Measurements from ENCODE around the gene PNP.

Gene PNP

GRCh38 chr14:20469242-20469889 lies at the start of gene PNP:
PNP (plus strand) TSS chr14:20469406; CDS start chr14:20469525, 119 bp downstream.
- peak; percentile 96 for ATAC-seq
- H3K27ac Mint-ChIP-seq, result peak within 1 kb of the TSS; percentile 99
- H3K4me1 Mint-ChIP-seq, result peaks cover 48% of the 10 kb centered on the region
- H3K27me3 Mint-ChIP-seq, result peaks cover 1% of the 10 kb centered on the region
- peak within 1 kb of the TSS; percentile 99 for H3K4me3 Mint-ChIP-seq
- peak; percentile 90 for DNase-seq
- H3K36me3 Mint-ChIP-seq (ENCODE audit: low read depth), result peaks cover 46% of the 10 kb centered on the region
- H3K9me3 Mint-ChIP-seq, result no peaks in the 10 kb centered on the region

- DNase-seq, result no peak
- H3K27ac Mint-ChIP-seq, result no peak overlapping the region
- peaks cover 13% of the 10 kb centered on the region for H3K4me1 Mint-ChIP-seq
- H3K9me3 Mint-ChIP-seq, result no peaks in the 10 kb centered on the region
- no peaks in the 10 kb centered on the region for H3K36me3 Mint-ChIP-seq (ENCODE audit: low read depth)
- H3K4me3 Mint-ChIP-seq, result no peak overlapping the region
- ATAC-seq, result no peak
- no peaks in the 10 kb centered on the region for H3K27me3 Mint-ChIP-seq
Measured at GRCh38 chr14:20419419-20419818, 49.8 kb upstream of the PNP start.

GRCh38 chr14:20421267-20421666 lies 47.9 kb upstream of the PNP start:
- Mint-ChIP-seq H3K9me3 (no peaks in the 10 kb centered on the region), H3K4me3 (no peak overlapping the region), H3K27me3 (no peaks in the 10 kb centered on the region), H3K36me3 (ENCODE audit: low read depth) (no peaks in the 10 kb centered on the region), H3K4me1 (peaks cover 7% of the 10 kb centered on the region), H3K27ac (no peak overlapping the region)
- ATAC-seq (no peak), DNase-seq (no peak)

- Mint-ChIP-seq H3K4me1 (peaks cover 19% of the 10 kb centered on the region), H3K9me3 (no peaks in the 10 kb centered on the region), H3K4me3 (no peak overlapping the region), H3K36me3 (ENCODE audit: low read depth) (no peaks in the 10 kb centered on the region), H3K27ac (no peak overlapping the region), H3K27me3 (no peaks in the 10 kb centered on the region)
- DNase-seq (no peak), ATAC-seq (no peak)
Measured at GRCh38 chr14:20422886-20423285, 46.3 kb upstream of the PNP start.

- DNase-seq (no peak), ATAC-seq (no peak)
- Mint-ChIP-seq H3K27ac (no peak overlapping the region), H3K27me3 (no peaks in the 10 kb centered on the region), H3K4me3 (no peak overlapping the region), H3K9me3 (no peaks in the 10 kb centered on the region), H3K4me1 (peaks cover 36% of the 10 kb centered on the region), H3K36me3 (ENCODE audit: low read depth) (no peaks in the 10 kb centered on the region)
Measured at GRCh38 chr14:20424851-20425250, 44.4 kb upstream of the PNP start.

GRCh38 chr14:20427231-20428009 lies 41.8 kb upstream of the PNP start:
- Mint-ChIP-seq H3K27ac (peak overlapping the region; percentile 93), H3K27me3 (no peaks in the 10 kb centered on the region), H3K4me1 (peaks cover 38% of the 10 kb centered on the region), H3K9me3 (no peaks in the 10 kb centered on the region), H3K36me3 (ENCODE audit: low read depth) (no peaks in the 10 kb centered on the region), H3K4me3 (peak overlapping the region; percentile 79)
- DNase-seq, result no peak
- ATAC-seq, result peak; percentile 74

GRCh38 chr14:20428010-20428365 lies 41.2 kb upstream of the PNP start:
- Mint-ChIP-seq H3K9me3 (no peaks in the 10 kb centered on the region), H3K36me3 (ENCODE audit: low read depth) (no peaks in the 10 kb centered on the region), H3K27me3 (no peaks in the 10 kb centered on the region), H3K4me3 (peak overlapping the region; percentile 79), H3K27ac (peak overlapping the region; percentile 93), H3K4me1 (peaks cover 38% of the 10 kb centered on the region)
- peak; percentile 26 for DNase-seq
- ATAC-seq, result peak; percentile 39

GRCh38 chr14:20428802-20429201 lies 40.4 kb upstream of the PNP start:
- Mint-ChIP-seq H3K9me3 (no peaks in the 10 kb centered on the region), H3K27me3 (no peaks in the 10 kb centered on the region), H3K27ac (peak overlapping the region; percentile 93), H3K36me3 (ENCODE audit: low read depth) (no peaks in the 10 kb centered on the region), H3K4me1 (peaks cover 38% of the 10 kb centered on the region), H3K4me3 (peak overlapping the region; percentile 79)
- ATAC-seq (peak; percentile 16), DNase-seq (no peak)

GRCh38 chr14:20429801-20430669 lies 39.2 kb upstream of the PNP start:
- H3K4me3 Mint-ChIP-seq, result no peak overlapping the region
- H3K27ac Mint-ChIP-seq, result peak overlapping the region; percentile 45
- no peaks in the 10 kb centered on the region for H3K9me3 Mint-ChIP-seq
- H3K36me3 Mint-ChIP-seq (ENCODE audit: low read depth), result no peaks in the 10 kb centered on the region
- H3K27me3 Mint-ChIP-seq, result no peaks in the 10 kb centered on the region
- ATAC-seq (no peak), DNase-seq (no peak)
- H3K4me1 Mint-ChIP-seq, result peaks cover 38% of the 10 kb centered on the region

- peaks cover 12% of the 10 kb centered on the region for H3K4me1 Mint-ChIP-seq
- ATAC-seq, result no peak
- H3K27me3 Mint-ChIP-seq, result no peaks in the 10 kb centered on the region
- no peak for DNase-seq
- no peak overlapping the region for H3K4me3 Mint-ChIP-seq
- no peaks in the 10 kb centered on the region for H3K9me3 Mint-ChIP-seq
- no peaks in the 10 kb centered on the region for H3K36me3 Mint-ChIP-seq (ENCODE audit: low read depth)
- H3K27ac Mint-ChIP-seq, result no peak overlapping the region
Measured at GRCh38 chr14:20434701-20435581, 34.3 kb upstream of the PNP start.

GRCh38 chr14:20435582-20436362 lies 33.4 kb upstream of the PNP start, which contains the start of gene KLHL33:
KLHL33 (minus strand) TSS chr14:20436166; CDS start chr14:20435811, 355 bp downstream.
- peaks cover 19% of the 10 kb centered on the region for H3K4me1 Mint-ChIP-seq
- no peaks in the 10 kb centered on the region for H3K9me3 Mint-ChIP-seq
- ATAC-seq, result no peak
- DNase-seq, result no peak
- no peaks in the 10 kb centered on the region for H3K27me3 Mint-ChIP-seq
- H3K4me3 Mint-ChIP-seq, result no peak within 1 kb of the TSS
- H3K27ac Mint-ChIP-seq, result no peak within 1 kb of the TSS
- no peaks in the 10 kb centered on the region for H3K36me3 Mint-ChIP-seq (ENCODE audit: low read depth)

- Mint-ChIP-seq H3K27me3 (no peaks in the 10 kb centered on the region), H3K27ac (no peak overlapping the region), H3K4me3 (no peak overlapping the region), H3K36me3 (ENCODE audit: low read depth) (no peaks in the 10 kb centered on the region), H3K4me1 (peaks cover 24% of the 10 kb centered on the region), H3K9me3 (no peaks in the 10 kb centered on the region)
- ATAC-seq (no peak), DNase-seq (no peak)
Measured at GRCh38 chr14:20436363-20436755, 32.8 kb upstream of the PNP start.

GRCh38 chr14:20438664-20439063 lies 30.5 kb upstream of the PNP start:
- H3K4me1 Mint-ChIP-seq, result peaks cover 32% of the 10 kb centered on the region
- no peak overlapping the region for H3K27ac Mint-ChIP-seq
- H3K36me3 Mint-ChIP-seq (ENCODE audit: low read depth), result peaks cover 9% of the 10 kb centered on the region
- H3K27me3 Mint-ChIP-seq, result no peaks in the 10 kb centered on the region
- no peaks in the 10 kb centered on the region for H3K9me3 Mint-ChIP-seq
- DNase-seq, result no peak
- ATAC-seq, result no peak
- no peak overlapping the region for H3K4me3 Mint-ChIP-seq

Measured in activated naive CD8-positive, alpha-beta T cell treated with anti-CD3 and anti-CD28 coated beads, Interleukin-2, amount 50 U/mL, for 24 hours (primary cell).